Measurements from ENCODE around the gene BLTP2. TPM values are rescaled to one million over a fixed set of nuclear protein-coding genes. Genes with fewer than 3 reads are reported as not detected.

BLTP2 gene
- total RNA-seq, 1 donor = 85.2 TPM

- Histone ChIP-seq H3K4me3 (ENCODE audit: low read length) (peak overlapping the region; percentile 64), H3K27me3 (ENCODE audit: insufficient read depth, low read length) (no peaks in the 10 kb centered on the region), H3K4me1 (ENCODE audit: insufficient read depth, low read length) (peaks cover 21% of the 10 kb centered on the region), H3K9me3 (ENCODE audit: low read depth, low read length) (no peaks in the 10 kb centered on the region)
Observed at GRCh38 chr17:28598389-28598788, 46.6 kb downstream of the BLTP2 start.

GRCh38 chr17:28597606-28598383 lies 47.2 kb downstream of the BLTP2 start:
- H3K9me3 ChIP-seq (ENCODE audit: low read depth, low read length) = no peaks in the 10 kb centered on the region
- no peak overlapping the region for H3K4me3 ChIP-seq (ENCODE audit: low read length)
- H3K4me1 ChIP-seq (ENCODE audit: insufficient read depth, low read length) = peaks cover 21% of the 10 kb centered on the region
- H3K27me3 ChIP-seq (ENCODE audit: insufficient read depth, low read length) = no peaks in the 10 kb centered on the region

Other genes with a start within 250 kb of the BLTP2 start
- gene SLC46A1, start 238.9 kb downstream of the BLTP2 start, total RNA-seq = 0.42 TPM
- gene SLC13A2, start 171.5 kb downstream of the BLTP2 start, total RNA-seq = not detected
- gene FOXN1, start 138.8 kb downstream of the BLTP2 start, total RNA-seq = not detected
- gene UNC119, start 92.5 kb downstream of the BLTP2 start, total RNA-seq = 52.3 TPM
- 43.2 TPM for gene PIGS, start 73.6 kb downstream of the BLTP2 start, total RNA-seq
- 17.8 TPM for gene ALDOC, start 68.3 kb downstream of the BLTP2 start, total RNA-seq
- gene SPAG5, start 46.1 kb downstream of the BLTP2 start, total RNA-seq = 9.6 TPM
- 4.9 TPM for gene RSKR, start 31.0 kb downstream of the BLTP2 start, total RNA-seq
- gene SDF2, start 16.7 kb upstream of the BLTP2 start, total RNA-seq = 31.3 TPM
- gene SUPT6H, start 17.0 kb upstream of the BLTP2 start, total RNA-seq = 80.9 TPM
- 0.94 TPM for gene PROCA1, start 66.7 kb upstream of the BLTP2 start, total RNA-seq
- gene RAB34, start 72.7 kb upstream of the BLTP2 start, total RNA-seq = 27.0 TPM
- 1,375 TPM for gene RPL23A, start 74.8 kb upstream of the BLTP2 start, total RNA-seq
- not detected for gene TLCD1, start 81.1 kb upstream of the BLTP2 start, total RNA-seq
- 1.4 TPM for gene NEK8, start 83.6 kb upstream of the BLTP2 start, total RNA-seq
- 51.2 TPM for gene TRAF4, start 98.9 kb upstream of the BLTP2 start, total RNA-seq
- gene FAM222B, start 197.6 kb upstream of the BLTP2 start, total RNA-seq = 15.1 TPM
- gene ERAL1, start 209.9 kb upstream of the BLTP2 start, total RNA-seq = 11.1 TPM